ENCODE measurements around the gene AKAP13. TPM values are rescaled to one million over a fixed set of nuclear protein-coding genes. Genes with fewer than 3 reads are reported as not detected.
"Not testable (repeated sequence)": the region's sequence is repeated elsewhere in the genome, so short reads cannot be mapped to it uniquely, and the experiment has no call there.

The AKAP13 gene
- polyA plus RNA-seq, 4 donors = 71.3 to 100 (median 83.7) TPM

- DNase-seq (ENCODE audit: low read depth in 4 of 4, low spot score in 2 of 4) = no peak
These were observed 250.6 kb downstream of the AKAP13 start for GRCh38 chr15:85631018-85631417.

- no peak for DNase-seq (ENCODE audit: low read depth in 4 of 4, low spot score in 2 of 4)
These were observed 251.6 kb downstream of the AKAP13 start for GRCh38 chr15:85632014-85632413.

GRCh38 chr15:85633859-85634258, 253.5 kb downstream of the AKAP13 start:
- DNase-seq (ENCODE audit: low read depth in 4 of 4, low spot score in 2 of 4) = no peak

GRCh38 chr15:85636351-85636750, 255.9 kb downstream of the AKAP13 start:
- no peak for DNase-seq (ENCODE audit: low read depth in 4 of 4, low spot score in 2 of 4)

- no peak for DNase-seq (ENCODE audit: low read depth in 4 of 4, low spot score in 2 of 4)
These were observed 259.5 kb downstream of the AKAP13 start for GRCh38 chr15:85639752-85640381.

- no peak for DNase-seq (ENCODE audit: low read depth in 4 of 4, low spot score in 2 of 4)
These were observed 261.8 kb downstream of the AKAP13 start for GRCh38 chr15:85642065-85642692.

- no peak for DNase-seq (ENCODE audit: low read depth in 4 of 4, low spot score in 2 of 4)
These were observed 262.3 kb downstream of the AKAP13 start for GRCh38 chr15:85642693-85643066.

- DNase-seq (ENCODE audit: low read depth in 4 of 4, low spot score in 2 of 4) = no peak
These were observed 266.2 kb downstream of the AKAP13 start for GRCh38 chr15:85646538-85647091.

- DNase-seq (ENCODE audit: low read depth in 4 of 4, low spot score in 2 of 4) = no peak
These were observed 269.0 kb downstream of the AKAP13 start for GRCh38 chr15:85649372-85649771.

- no peak for DNase-seq (ENCODE audit: low read depth in 4 of 4, low spot score in 2 of 4)
These were observed 271.1 kb downstream of the AKAP13 start for GRCh38 chr15:85651548-85651947.

- DNase-seq (ENCODE audit: low read depth in 4 of 4, low spot score in 2 of 4) = no peak
These were observed 272.1 kb downstream of the AKAP13 start for GRCh38 chr15:85652457-85652856.

- DNase-seq (ENCODE audit: low read depth in 4 of 4, low spot score in 2 of 4) = no peak
These were observed 276.7 kb downstream of the AKAP13 start for GRCh38 chr15:85657132-85657531.

GRCh38 chr15:85658816-85659215, 278.4 kb downstream of the AKAP13 start:
- DNase-seq (ENCODE audit: low read depth in 4 of 4, low spot score in 2 of 4) = no peak

- no peak for DNase-seq (ENCODE audit: low read depth in 4 of 4, low spot score in 2 of 4)
These were observed 281.5 kb downstream of the AKAP13 start for GRCh38 chr15:85661859-85662258.

GRCh38 chr15:85665677-85666076, 285.3 kb downstream of the AKAP13 start:
- not testable (repeated sequence) for DNase-seq (ENCODE audit: low read depth in 4 of 4, low spot score in 2 of 4)

GRCh38 chr15:85667491-85668424, 287.4 kb downstream of the AKAP13 start:
- DNase-seq (ENCODE audit: low read depth in 4 of 4, low spot score in 2 of 4) = peak; percentile 58 to 80 (median 66)

- no peak for DNase-seq (ENCODE audit: low read depth in 4 of 4, low spot score in 2 of 4)
These were observed 290.8 kb downstream of the AKAP13 start for GRCh38 chr15:85671156-85671555.

GRCh38 chr15:85672332-85673084, 292.1 kb downstream of the AKAP13 start:
- no peak for DNase-seq (ENCODE audit: low read depth in 4 of 4, low spot score in 2 of 4)

- no peak for DNase-seq (ENCODE audit: low read depth in 4 of 4, low spot score in 2 of 4)
These were observed 292.9 kb downstream of the AKAP13 start for GRCh38 chr15:85673326-85673725.

- DNase-seq (ENCODE audit: low read depth in 4 of 4, low spot score in 2 of 4) = no peak
These were observed 296.1 kb downstream of the AKAP13 start for GRCh38 chr15:85676342-85677098.
